Caco-2 (cell line): ENCODE results near the gene PDE11A. TPM values are rescaled to one million over a fixed set of nuclear protein-coding genes. Genes with fewer than 3 reads are reported as not detected.

Source experiments
- BruUV-seq: library from RNA; stranded (reverse); fragments of 400-500 nt; replicated peaks from 2 replicates; lab custom pipeline; 2021; lab: Mats Ljungman, UMichigan
- CTCF ChIA-PET: fragments of 300-600 bp; sonication (Branson Sonifier 250); formaldehyde crosslinking; loops from one replicate; lab custom pipeline; 2022; ENCODE audit warnings: antibody characterized with exemption; lab: Charles Lee
- POLR2A ChIA-PET: fragments of 300-600 bp; sonication (Branson Sonifier 250); formaldehyde crosslinking; loops from one replicate; lab custom pipeline; 2022; ENCODE audit warnings: antibody characterized with exemption; lab: Charles Lee
- DNase-seq, 2 experiments: peaks; one replicate each; pipeline versions ENCODE4 v3.0.0 to v3.0.0-alpha.2; 2020 to 2022
- H3K27me3 ChIP-seq: replicated peaks from 2 replicates; pipeline ENCODE4 v1.6.0; 2011; ENCODE audit warnings: low read length; ENCODE audit not compliant: control insufficient read depth, insufficient read depth
- H3K36me3 ChIP-seq: 2 replicates; pipeline ENCODE4 v1.5.1; 2011; ENCODE audit warnings: low read length; ENCODE audit not compliant: control insufficient read depth, insufficient read depth
- H3K4me1 ChIP-seq: fragments of 250-450 bp; sonication (Bioruptor Pico); 2 replicates; pipeline ENCODE4 v1.5.1; 2020; ENCODE audit warnings: mild to moderate bottlenecking
- H3K4me3 ChIP-seq: 2 replicates; pipeline ENCODE4 v1.5.1; 2011; ENCODE audit warnings: low read depth, mild to moderate bottlenecking, control low read depth, low read length
- H3K9me3 ChIP-seq: fragments of 250-450 bp; sonication (Bioruptor Pico); 2 replicates; pipeline ENCODE4 v1.5.1; 2020; ENCODE audit warnings: mild to moderate bottlenecking, moderate library complexity
- H3K27ac Mint-ChIP-seq: one replicate; pipeline ENCODE4 v1.8.0; 2022; ENCODE audit warnings: mixed read lengths; ENCODE audit not compliant: unreplicated experiment
- H3K27me3 Mint-ChIP-seq: one replicate; pipeline ENCODE4 v1.8.0; 2022; ENCODE audit warnings: mixed read lengths; ENCODE audit not compliant: insufficient read depth, unreplicated experiment
- H3K36me3 Mint-ChIP-seq: one replicate; pipeline ENCODE4 v1.8.0; 2022; ENCODE audit warnings: mild to moderate bottlenecking, mixed read lengths; ENCODE audit not compliant: insufficient read depth, unreplicated experiment
- H3K4me1 Mint-ChIP-seq: one replicate; pipeline ENCODE4 v1.8.0; 2022; ENCODE audit warnings: low read depth, mixed read lengths; ENCODE audit not compliant: unreplicated experiment
- H3K4me3 Mint-ChIP-seq: one replicate; pipeline ENCODE4 v1.8.0; 2022; ENCODE audit warnings: mild to moderate bottlenecking, moderate library complexity, mixed read lengths; ENCODE audit not compliant: unreplicated experiment
- H3K9me3 Mint-ChIP-seq: one replicate; pipeline ENCODE4 v1.8.0; 2022; ENCODE audit warnings: mixed read lengths; ENCODE audit not compliant: unreplicated experiment
- intact Hi-C: fragments of 100-400 bp; cut with micrococcal nuclease; formaldehyde crosslinking; loops from one replicate; pipeline ENCODE4 v1.10.0; 2022; ENCODE audit not compliant: unreplicated experiment
- total RNA-seq: library from RNA; stranded (reverse); gene quantifications from 2 replicates; pipeline ENCODE4 v1.2.3, GENCODE V29; 2022
- TF ChIP-seq, protein P1 (sequence below), 2 experiments: fragments of 200-600 bp in 1 of 2; IDR thresholded peaks; 1 replicate in 1 of 2; 2 replicates in 1 of 2; pipeline versions ENCODE4 v1.5.1 to v1.8.0; 2011 to 2022; ENCODE audit warnings: antibody characterized with exemption in 1 of 2, control low read depth in 1 of 2, inconsistent platforms in 1 of 2, low read depth in 1 of 2, low read length in 1 of 2, mild to moderate bottlenecking in 1 of 2, moderate library complexity in 1 of 2; ENCODE audit not compliant: insufficient read depth in 1 of 2, severe bottlenecking in 1 of 2, unreplicated experiment in 1 of 2

Gene PDE11A
- total RNA-seq, 1 experiment from 2014 or later = 0.25 TPM

- Mint-ChIP-seq H3K36me3 (no peaks in the 10 kb centered on the region), H3K4me3 (no peak overlapping the region), H3K4me1 (no peaks in the 10 kb centered on the region), H3K27me3 (no peaks in the 10 kb centered on the region), H3K27ac (no peak overlapping the region), H3K9me3 (no peaks in the 10 kb centered on the region)
- Histone ChIP-seq H3K27me3 (no peaks in the 10 kb centered on the region), H3K36me3 (no peaks in the 10 kb centered on the region), H3K4me3 (no peak overlapping the region), H3K9me3 (no peaks in the 10 kb centered on the region), H3K4me1 (peaks cover 10% of the 10 kb centered on the region)
- DNase-seq = no peak
- intact Hi-C loops = no loop called here
- ChIA-PET CTCF (no interaction called here), POLR2A (no interaction called here)
- no TSS peak for BruUV-seq
- TF ChIP-seq, protein P1, sequence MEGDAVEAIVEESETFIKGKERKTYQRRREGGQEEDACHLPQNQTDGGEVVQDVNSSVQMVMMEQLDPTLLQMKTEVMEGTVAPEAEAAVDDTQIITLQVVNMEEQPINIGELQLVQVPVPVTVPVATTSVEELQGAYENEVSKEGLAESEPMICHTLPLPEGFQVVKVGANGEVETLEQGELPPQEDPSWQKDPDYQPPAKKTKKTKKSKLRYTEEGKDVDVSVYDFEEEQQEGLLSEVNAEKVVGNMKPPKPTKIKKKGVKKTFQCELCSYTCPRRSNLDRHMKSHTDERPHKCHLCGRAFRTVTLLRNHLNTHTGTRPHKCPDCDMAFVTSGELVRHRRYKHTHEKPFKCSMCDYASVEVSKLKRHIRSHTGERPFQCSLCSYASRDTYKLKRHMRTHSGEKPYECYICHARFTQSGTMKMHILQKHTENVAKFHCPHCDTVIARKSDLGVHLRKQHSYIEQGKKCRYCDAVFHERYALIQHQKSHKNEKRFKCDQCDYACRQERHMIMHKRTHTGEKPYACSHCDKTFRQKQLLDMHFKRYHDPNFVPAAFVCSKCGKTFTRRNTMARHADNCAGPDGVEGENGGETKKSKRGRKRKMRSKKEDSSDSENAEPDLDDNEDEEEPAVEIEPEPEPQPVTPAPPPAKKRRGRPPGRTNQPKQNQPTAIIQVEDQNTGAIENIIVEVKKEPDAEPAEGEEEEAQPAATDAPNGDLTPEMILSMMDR (IDR thresholded peaks at IDR 0.05; ENCODE audit: insufficient read depth in 1 of 2, low read depth in 1 of 2, low read length in 1 of 2, severe bottlenecking in 1 of 2, unreplicated experiment in 1 of 2) = no peak
Measured at GRCh38 chr2:177578454-177578853, 494.1 kb downstream of the PDE11A start.

- Histone ChIP-seq H3K36me3 (no peaks in the 10 kb centered on the region), H3K9me3 (no peaks in the 10 kb centered on the region), H3K27me3 (no peaks in the 10 kb centered on the region), H3K4me3 (no peak overlapping the region), H3K4me1 (peaks cover 10% of the 10 kb centered on the region)
- TF ChIP-seq, protein P1 (IDR thresholded peaks at IDR 0.05; ENCODE audit: insufficient read depth in 1 of 2, low read depth in 1 of 2, low read length in 1 of 2, severe bottlenecking in 1 of 2, unreplicated experiment in 1 of 2) = no peak
- H3K4me1 Mint-ChIP-seq = no peaks in the 10 kb centered on the region
- H3K9me3 Mint-ChIP-seq = no peaks in the 10 kb centered on the region
- BruUV-seq = no TSS peak
- H3K27ac Mint-ChIP-seq = no peak overlapping the region
- H3K36me3 Mint-ChIP-seq = no peaks in the 10 kb centered on the region
- intact Hi-C loops = no loop called here
- no peak for DNase-seq
- ChIA-PET CTCF (no interaction called here), POLR2A (no interaction called here)
- H3K4me3 Mint-ChIP-seq = no peak overlapping the region
- no peaks in the 10 kb centered on the region for H3K27me3 Mint-ChIP-seq
Measured at GRCh38 chr2:177577075-177577474, 495.5 kb downstream of the PDE11A start.

GRCh38 chr2:177575358-177575757 lies 497.2 kb downstream of the PDE11A start:
- peaks cover 10% of the 10 kb centered on the region for H3K4me1 ChIP-seq
- no peak overlapping the region for H3K4me3 ChIP-seq
- no peaks in the 10 kb centered on the region for H3K9me3 Mint-ChIP-seq
- H3K4me1 Mint-ChIP-seq = no peaks in the 10 kb centered on the region
- no peak overlapping the region for H3K27ac Mint-ChIP-seq
- ChIA-PET CTCF (no interaction called here), POLR2A (no interaction called here)
- no peak for DNase-seq
- no TSS peak for BruUV-seq
- H3K9me3 ChIP-seq = no peaks in the 10 kb centered on the region
- H3K36me3 Mint-ChIP-seq = no peaks in the 10 kb centered on the region
- no peaks in the 10 kb centered on the region for H3K36me3 ChIP-seq
- no peaks in the 10 kb centered on the region; the same call in 1 of the 2 replicates for H3K27me3 ChIP-seq
- peaks cover 3% of the 10 kb centered on the region for H3K27me3 Mint-ChIP-seq
- intact Hi-C loops = no loop called here
- TF ChIP-seq, protein P1 (IDR thresholded peaks at IDR 0.05; ENCODE audit: insufficient read depth in 1 of 2, low read depth in 1 of 2, low read length in 1 of 2, severe bottlenecking in 1 of 2, unreplicated experiment in 1 of 2) = no peak
- H3K4me3 Mint-ChIP-seq = no peak overlapping the region
